Activated naive CD4-positive, alpha-beta T cell treated with anti-CD3 and anti-CD28 coated beads for 36 hours (primary cell): ENCODE data around the gene EBF4. TPM values are rescaled to one million over a fixed set of nuclear protein-coding genes. Genes with fewer than 3 reads are reported as not detected.

Experiments used
- CTCF ChIA-PET: fragments of 350-600 bp; sonication (Branson Sonifier 250); formaldehyde crosslinking; loops from one replicate; lab custom pipeline; 2021; ENCODE audit warnings: antibody characterized with exemption; lab: Charles Lee
- DNase-seq: peaks from one replicate; pipeline ENCODE4 v3.0.0-alpha.2; 2020
- H3K27ac Mint-ChIP-seq: one replicate; pipeline ENCODE4 v1.8.0; 2021; ENCODE audit warnings: mild to moderate bottlenecking, mixed read lengths
- H3K27me3 Mint-ChIP-seq: one replicate; pipeline ENCODE4 v1.8.0; 2021; ENCODE audit warnings: low read depth, mixed read lengths
- H3K36me3 Mint-ChIP-seq: one replicate; pipeline ENCODE4 v1.8.0; 2021; ENCODE audit warnings: low read depth, mixed read lengths
- H3K4me1 Mint-ChIP-seq: one replicate; pipeline ENCODE4 v1.8.0; 2021; ENCODE audit warnings: low read depth, mixed read lengths
- H3K4me3 Mint-ChIP-seq: one replicate; pipeline ENCODE4 v1.8.0; 2021; ENCODE audit warnings: mild to moderate bottlenecking, moderate library complexity, mixed read lengths
- H3K9me3 Mint-ChIP-seq: one replicate; pipeline ENCODE4 v1.8.0; 2021; ENCODE audit warnings: mixed read lengths
- intact Hi-C: fragments of 100-400 bp; cut with micrococcal nuclease; formaldehyde crosslinking; loops from one replicate; pipeline ENCODE4 v1.15.1; 2023
- total RNA-seq, 2 experiments: library from RNA; stranded (reverse); gene quantifications; one replicate each; pipeline ENCODE4 v1.2.3, GENCODE V29; 2021

EBF4 gene, protein sequence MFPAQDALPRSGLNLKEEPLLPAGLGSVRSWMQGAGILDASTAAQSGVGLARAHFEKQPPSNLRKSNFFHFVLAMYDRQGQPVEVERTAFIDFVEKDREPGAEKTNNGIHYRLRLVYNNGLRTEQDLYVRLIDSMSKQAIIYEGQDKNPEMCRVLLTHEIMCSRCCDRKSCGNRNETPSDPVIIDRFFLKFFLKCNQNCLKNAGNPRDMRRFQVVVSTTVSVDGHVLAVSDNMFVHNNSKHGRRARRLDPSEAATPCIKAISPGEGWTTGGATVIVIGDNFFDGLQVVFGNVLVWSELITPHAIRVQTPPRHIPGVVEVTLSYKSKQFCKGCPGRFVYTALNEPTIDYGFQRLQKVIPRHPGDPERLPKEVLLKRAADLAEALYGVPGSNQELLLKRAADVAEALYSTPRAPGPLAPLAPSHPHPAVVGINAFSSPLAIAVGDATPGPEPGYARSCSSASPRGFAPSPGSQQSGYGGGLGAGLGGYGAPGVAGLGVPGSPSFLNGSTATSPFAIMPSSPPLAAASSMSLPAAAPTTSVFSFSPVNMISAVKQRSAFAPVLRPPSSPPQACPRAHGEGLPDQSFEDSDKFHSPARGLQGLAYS
- 1 to 10 TPM; 3.2 to 3.5 TPM for total RNA-seq

- CTCF ChIA-PET: interaction anchor here (1.1 to 1.5 kb wide), 4 partner anchors 49 to 61 kb away, joined by 3 to 6 read pairs (median 3); no protein-coding TSS in a partner anchor
- Mint-ChIP-seq H3K4me3 (peak within 1 kb of the TSS; percentile 75), H3K27me3 (peaks cover 40% of the 10 kb centered on the region), H3K36me3 (peaks cover 3% of the 10 kb centered on the region), H3K4me1 (peaks cover 15% of the 10 kb centered on the region), H3K27ac (no peak within 1 kb of the TSS), H3K9me3 (no peaks in the 10 kb centered on the region)
- intact Hi-C loops: loop anchor here (1.0 kb wide), 1 partner anchor 60 kb away; no protein-coding TSS in a partner anchor
- DNase-seq: peak; percentile 32
Measured at GRCh38 chr20:2692036-2692885, at the start of gene EBF4. Gene EBF4, plus strand, starts transcription at chr20:2692780. Its CDS starts 866 bp downstream, at chr20:2693646.

GRCh38 chr20:2643708-2644107, 48.9 kb upstream of the EBF4 start:
- CTCF ChIA-PET: interaction anchor here (0.6 to 2.3 kb wide), 3 partner anchors 120 to 210 kb away, joined by 3 to 12 read pairs (median 6); no protein-coding TSS in a partner anchor
- H3K27me3 Mint-ChIP-seq: no peaks in the 10 kb centered on the region
- peaks cover 16% of the 10 kb centered on the region for H3K36me3 Mint-ChIP-seq
- H3K27ac Mint-ChIP-seq: no peak overlapping the region
- intact Hi-C loops: no loop called here
- H3K4me1 Mint-ChIP-seq: peaks cover 3% of the 10 kb centered on the region
- H3K9me3 Mint-ChIP-seq: no peaks in the 10 kb centered on the region
- no peak overlapping the region for H3K4me3 Mint-ChIP-seq
- DNase-seq: no peak

DNA sequence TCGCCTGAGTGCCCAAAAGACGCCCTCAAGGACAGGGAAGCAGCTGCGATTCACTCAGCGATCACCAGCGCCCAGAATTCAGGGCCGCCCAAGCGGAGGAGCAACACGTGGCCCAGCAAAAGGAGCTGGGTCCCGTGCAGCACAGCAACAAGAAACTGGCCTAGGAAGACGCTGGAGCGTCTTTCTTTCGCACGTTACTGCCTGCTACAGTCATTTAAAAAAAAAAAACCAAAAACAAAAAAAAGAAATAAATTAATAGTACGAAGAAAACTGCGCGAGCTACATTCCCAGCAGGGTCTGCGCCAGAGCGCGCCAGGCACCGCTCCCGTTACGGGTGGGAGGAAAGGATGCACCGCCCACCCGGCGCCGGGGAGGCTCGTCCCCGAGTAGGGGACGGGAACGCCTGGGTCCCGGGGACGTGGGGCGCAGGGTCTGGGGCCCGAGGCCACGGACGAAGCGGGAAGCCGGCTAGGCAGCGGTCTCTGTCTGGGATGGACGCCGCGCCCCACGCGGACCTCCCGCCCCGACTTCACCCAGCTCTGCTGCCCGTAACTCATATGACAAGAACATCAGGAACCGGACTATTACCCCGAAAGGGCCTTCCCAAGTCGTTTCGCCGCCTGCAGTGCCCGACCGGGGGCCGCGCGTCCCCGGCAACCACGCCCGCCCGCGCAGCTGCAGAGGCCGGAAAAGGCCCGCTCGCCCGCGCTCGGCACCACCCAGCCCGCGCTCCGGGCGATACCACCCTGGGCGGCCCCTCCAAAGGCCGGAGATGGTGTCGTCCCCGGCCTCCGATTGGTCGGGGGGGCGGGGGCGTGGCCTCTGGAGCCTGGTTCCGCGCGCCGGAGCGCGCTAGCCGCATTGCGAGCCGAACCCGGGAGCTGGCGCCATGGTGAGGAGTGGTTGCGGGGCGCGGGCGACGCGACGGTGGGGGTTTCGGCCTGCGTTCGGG, 40.5 kb upstream of the EBF4 start, which contains the start of gene NOP56:
TSS of gene NOP56 (plus strand) at position 861 of the 952 bp plus-strand sequence. CDS start at position 890, 29 bp downstream.
- CTCF ChIA-PET: interaction anchor here (0.6 to 1.8 kb wide), 4 partner anchors 16 to 349 kb away, joined by 3 to 5 read pairs (median 4); no protein-coding TSS in a partner anchor
- Mint-ChIP-seq H3K36me3 (peaks cover 47% of the 10 kb centered on the region), H3K9me3 (no peaks in the 10 kb centered on the region), H3K4me1 (peaks cover 48% of the 10 kb centered on the region), H3K27me3 (no peaks in the 10 kb centered on the region), H3K27ac (peak within 1 kb of the TSS; percentile 90), H3K4me3 (peak within 1 kb of the TSS; percentile 90)
- DNase-seq: peak; percentile 92
- intact Hi-C loops: loop anchor here (1.0 to 5.0 kb wide), 4 partner anchors 12 to 549 kb away; partner anchors contain the start of genes IDH3B, SNRPB and ZNF343

- Mint-ChIP-seq H3K36me3 (peaks cover 56% of the 10 kb centered on the region), H3K27me3 (no peaks in the 10 kb centered on the region), H3K4me3 (peak overlapping the region; percentile 90), H3K9me3 (no peaks in the 10 kb centered on the region), H3K4me1 (peaks cover 53% of the 10 kb centered on the region), H3K27ac (peak overlapping the region; percentile 84)
- intact Hi-C loops: loop anchor here (1.0 to 5.0 kb wide), 4 partner anchors 11 to 550 kb away; partner anchors contain the start of genes IDH3B, SNRPB and ZNF343
- CTCF ChIA-PET: interaction anchor here (0.6 to 1.8 kb wide), 5 partner anchors 15 to 200 kb away, joined by 3 to 5 read pairs (median 3); no protein-coding TSS in a partner anchor
- peak; percentile 16 for DNase-seq
Measured at GRCh38 chr20:2652724-2653555, 39.6 kb upstream of the EBF4 start.

DNA sequence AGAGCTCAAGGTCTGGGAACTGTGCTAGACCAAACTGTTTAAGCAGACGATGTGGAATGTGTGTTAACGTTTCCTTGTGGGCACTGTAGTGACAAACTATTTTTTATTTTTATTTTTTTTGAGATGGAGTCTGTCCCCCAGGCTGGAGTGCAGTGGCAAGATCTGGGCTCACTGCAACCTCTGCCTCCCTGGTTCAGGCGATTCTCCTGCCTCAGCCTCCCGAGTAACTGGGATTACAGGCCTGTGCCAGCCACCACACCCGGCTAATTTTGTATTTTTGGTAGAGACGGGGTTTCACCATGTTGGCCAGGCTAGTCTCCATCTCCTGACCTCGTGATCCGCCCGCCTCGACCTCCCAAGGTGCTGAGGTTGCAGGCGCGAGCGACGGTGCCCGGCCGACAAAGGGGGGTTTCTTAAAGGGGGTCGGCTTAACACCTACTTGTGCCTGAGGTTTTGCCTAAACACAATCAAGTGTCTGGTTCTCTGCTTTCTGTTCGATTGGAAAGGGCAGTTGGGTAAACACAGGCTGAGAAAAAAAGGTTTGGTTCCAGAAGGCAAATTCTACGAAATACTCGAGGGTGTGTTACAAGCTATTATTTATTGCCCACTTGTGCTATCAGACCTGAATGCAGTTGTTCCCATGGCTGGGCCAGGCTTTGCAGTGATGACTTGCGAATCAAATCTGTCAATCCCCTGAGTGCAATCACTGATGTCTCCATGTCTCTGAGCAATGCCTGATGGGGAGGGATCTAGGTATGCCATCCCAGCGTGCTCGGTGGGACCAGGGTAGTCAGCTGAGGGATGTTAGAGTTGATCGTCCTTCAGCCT, 38.8 kb upstream of the EBF4 start:
- peaks cover 57% of the 10 kb centered on the region for H3K36me3 Mint-ChIP-seq
- H3K9me3 Mint-ChIP-seq: no peaks in the 10 kb centered on the region
- CTCF ChIA-PET: interaction anchor here (0.8 to 1.8 kb wide), 2 partner anchors 22 to 132 kb away, joined by 3 to 5 read pairs; no protein-coding TSS in a partner anchor
- H3K27ac Mint-ChIP-seq: peak overlapping the region; percentile 84
- no peaks in the 10 kb centered on the region for H3K27me3 Mint-ChIP-seq
- no peak for DNase-seq
- H3K4me3 Mint-ChIP-seq: peak overlapping the region; percentile 90
- peaks cover 58% of the 10 kb centered on the region for H3K4me1 Mint-ChIP-seq
- intact Hi-C loops: loop anchor here (2.0 to 5.0 kb wide), 2 partner anchors 146 to 551 kb away; partner anchors contain the start of gene ZNF343

- intact Hi-C loops: loop anchor here (5.0 kb wide), 1 partner anchor 147 kb away; the partner anchor contains the start of gene ZNF343
- Mint-ChIP-seq H3K4me1 (peaks cover 62% of the 10 kb centered on the region), H3K36me3 (peaks cover 57% of the 10 kb centered on the region), H3K9me3 (no peaks in the 10 kb centered on the region), H3K27ac (peak overlapping the region; percentile 84), H3K4me3 (peak overlapping the region; percentile 90), H3K27me3 (no peaks in the 10 kb centered on the region)
- CTCF ChIA-PET: interaction anchor here (0.6 kb wide), 1 partner anchor 16 kb away, joined by 3 read pairs; no protein-coding TSS in a partner anchor
- no peak for DNase-seq
Measured at GRCh38 chr20:2654384-2654822, 38.2 kb upstream of the EBF4 start.

DNA sequence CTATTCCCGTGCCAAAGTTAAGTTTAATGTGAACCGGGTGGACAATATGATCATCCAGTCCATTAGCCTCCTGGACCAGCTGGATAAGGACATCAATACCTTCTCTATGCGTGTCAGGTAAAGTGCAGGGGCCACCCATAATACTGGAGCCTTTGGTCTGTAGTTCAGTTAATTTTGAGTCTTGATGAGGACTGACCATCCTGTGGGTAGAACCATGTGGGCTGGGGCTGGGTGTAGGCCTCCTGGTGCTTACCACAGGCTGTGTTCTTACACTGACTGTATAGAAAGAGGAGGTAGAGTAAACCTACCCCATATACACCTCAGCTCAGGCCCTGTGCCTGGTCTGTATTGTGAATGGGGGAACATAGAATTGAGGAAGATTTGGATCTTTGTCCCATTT, 37.7 kb upstream of the EBF4 start:
- Mint-ChIP-seq H3K27ac (peak overlapping the region; percentile 84), H3K27me3 (no peaks in the 10 kb centered on the region), H3K4me1 (peaks cover 58% of the 10 kb centered on the region), H3K36me3 (peaks cover 57% of the 10 kb centered on the region), H3K4me3 (peak overlapping the region; percentile 90), H3K9me3 (no peaks in the 10 kb centered on the region)
- CTCF ChIA-PET: interaction anchor here (0.6 to 0.8 kb wide), 2 partner anchors 16 to 132 kb away, joined by 3 read pairs; no protein-coding TSS in a partner anchor
- intact Hi-C loops: loop anchor here (5.0 kb wide), 1 partner anchor 148 kb away; the partner anchor contains the start of gene ZNF343
- DNase-seq: no peak

GRCh38 chr20:2655331-2656116, 37.1 kb upstream of the EBF4 start:
- Mint-ChIP-seq H3K4me1 (peaks cover 51% of the 10 kb centered on the region), H3K9me3 (no peaks in the 10 kb centered on the region), H3K27me3 (no peaks in the 10 kb centered on the region), H3K36me3 (peaks cover 57% of the 10 kb centered on the region), H3K4me3 (peak overlapping the region; percentile 90), H3K27ac (peak overlapping the region; percentile 84)
- intact Hi-C loops: no loop called here
- CTCF ChIA-PET: interaction anchor here (0.8 kb wide), 1 partner anchor 133 kb away, joined by 3 read pairs; no protein-coding TSS in a partner anchor
- no peak for DNase-seq
